ENCODE measurements around the gene UPK3B.
"Not testable (repeated sequence)": the region's sequence is repeated elsewhere in the genome, so short reads cannot be mapped to it uniquely, and the experiment has no call there.

- not testable (repeated sequence) for TF ChIP-seq CTCF (IDR thresholded peaks at IDR 0.05); POLR2A (IDR thresholded peaks at IDR 0.05); POLR2AphosphoS5 (IDR thresholded peaks at IDR 0.05; ENCODE audit: insufficient read depth in 1 of 2, low read depth in 1 of 2)
These were observed 6.6 kb downstream of the UPK3B start for GRCh38 chr7:76516932-76517331.

Data from vagina (tissue), 2 donors.